GM12878 (cell line): Measurements from ENCODE around the gene NUP62. TPM values are rescaled to one million over a fixed set of nuclear protein-coding genes. Genes with fewer than 3 reads are reported as not detected.

Source experiments
- BHLHE40 ChIP-seq, 2 experiments: fragments of 450-650 bp in 1 of 2; IDR thresholded peaks; 2 replicates each; pipeline ENCODE4 v1.6.1; 2011 to 2017; ENCODE audit warnings: low read depth in 2 of 2, borderline replicate concordance in 1 of 2, improper control_type of control experiment in 1 of 2, low read length in 1 of 2, mild to moderate bottlenecking in 1 of 2
- BMI1 ChIP-seq: fragments of 450-650 bp; IDR thresholded peaks from 2 replicates; pipeline ENCODE4 v1.6.1; 2016; ENCODE audit warnings: mild to moderate bottlenecking, moderate library complexity, borderline replicate concordance
- CBX5 ChIP-seq: sonication (generic); IDR thresholded peaks from 2 replicates; pipeline ENCODE4 v1.6.1; 2016; ENCODE audit warnings: low read depth, moderate library complexity, mild to moderate bottlenecking, inconsistent platforms
- CUX1 ChIP-seq: IDR thresholded peaks from 2 replicates; pipeline ENCODE4 v1.6.1; 2012; ENCODE audit warnings: improper control_type of control experiment, low read depth, low read length; ENCODE audit not compliant: insufficient replicate concordance
- EP300 ChIP-seq, 2 experiments: fragments of 150-350 bp in 1 of 2; IDR thresholded peaks; 2 replicates each; pipeline ENCODE4 v1.6.1; 2011 to 2012; ENCODE audit warnings: low read depth in 2 of 2, low read length in 2 of 2, borderline replicate concordance in 1 of 2, improper control_type of control experiment in 1 of 2, inconsistent platforms in 1 of 2; ENCODE audit not compliant: control insufficient read depth in 1 of 2
- FOS ChIP-seq: IDR thresholded peaks from 3 replicates; pipeline ENCODE4 v1.6.1; 2011; ENCODE audit warnings: borderline replicate concordance; ENCODE audit not compliant: insufficient read length; ENCODE audit errors: extremely low read depth
- HDAC2 ChIP-seq: fragments of 200-600 bp; sonication (generic); IDR thresholded peaks from 2 replicates; pipeline ENCODE4 v1.6.1; 2017
- MAX ChIP-seq: IDR thresholded peaks from 2 replicates; pipeline ENCODE4 v1.6.1; 2012; ENCODE audit warnings: low read depth, low read length, improper control_type of control experiment
- NR2C2 ChIP-seq: IDR thresholded peaks from 2 replicates; pipeline ENCODE4 v1.6.1; 2011; ENCODE audit warnings: borderline replicate concordance, low read depth; ENCODE audit not compliant: control insufficient read depth, insufficient read length
- PKNOX1 ChIP-seq: fragments of 450-650 bp; IDR thresholded peaks from 2 replicates; pipeline ENCODE4 v1.6.1; 2016; ENCODE audit warnings: mild to moderate bottlenecking
- RB1 ChIP-seq: fragments of 450-650 bp; formaldehyde crosslinking; IDR thresholded peaks from 2 replicates; pipeline ENCODE4 v1.6.1; 2017; ENCODE audit warnings: mild to moderate bottlenecking, borderline replicate concordance
- RELB ChIP-seq: fragments of 450-650 bp; IDR thresholded peaks from 2 replicates; pipeline ENCODE4 v1.6.1; 2017; ENCODE audit warnings: low read depth, mild to moderate bottlenecking, moderate library complexity
- RFX5 ChIP-seq: IDR thresholded peaks from 2 replicates; pipeline ENCODE4 v1.6.1; 2011; ENCODE audit warnings: low read depth, low read length, improper control_type of control experiment
- SIX5 ChIP-seq: IDR thresholded peaks from 2 replicates; pipeline ENCODE4 v1.6.1; 2011; ENCODE audit warnings: mild to moderate bottlenecking, low read depth, low read length, moderate library complexity; ENCODE audit not compliant: severe bottlenecking
- SUZ12 ChIP-seq: fragments of 200-600 bp; sonication (generic); IDR thresholded peaks from one replicate; pipeline ENCODE4 v1.6.1; 2018; ENCODE audit warnings: antibody characterized with exemption, mild to moderate bottlenecking; ENCODE audit not compliant: unreplicated experiment
- ZNF687 ChIP-seq: fragments of 450-650 bp; IDR thresholded peaks from 2 replicates; pipeline ENCODE4 v1.6.1; 2017; ENCODE audit warnings: mild to moderate bottlenecking, moderate library complexity
- polyA plus RNA-seq, 11 experiments: library from polyadenylated mRNA; depleted of rRNA in 4 of 11; unstranded in 6 of 11; stranded (reverse) in 5 of 11; fragments of >200 nt; fragmentation: Nextera tagmentation in 4 of 11; fragmentation: Illumina TruSeq in 1 of 11; extraction: Ambion mirVana in 4 of 11; extraction: Trizol in 1 of 11; gene quantifications; 1 replicate in 1 of 11; 2 replicates in 10 of 11; pipeline versions ENCODE4 v1.2.1 to v1.2.3, GENCODE V29; 2011 to 2016; ENCODE audit warnings: inconsistent platforms in 2 of 11, missing spikeins in 2 of 11, low read depth in 1 of 11
- total RNA-seq, 4 experiments: library from RNA; depleted of rRNA in 3 of 4; stranded (reverse); fragments of >200 nt in 3 of 4; fragmentation: Illumina TruSeq in 1 of 4; extraction: Trizol in 1 of 4; gene quantifications; 2 replicates each; pipeline versions ENCODE4 v1.2.1 to v1.2.3, GENCODE V29; 2013 to 2021

Gene NUP62
- total and polyA plus RNA-seq, 10 of the 15 experiments (the other 5 are each of a cell fraction or from before 2014, with no cell fraction given): 19.5 to 110 (median 66.9) TPM

GRCh38 chr19:49895566-49896297 lies 33.6 kb downstream of the NUP62 start (continued):
- TF ChIP-seq BMI1: no peak
- no peak for TF ChIP-seq CUX1
- TF ChIP-seq SIX5: no peak
- peak in 1 of 2 experiments; percentile 3; a peak in 1 of 4 replicates for TF ChIP-seq BHLHE40 (IDR thresholded peaks at IDR 0.05; ENCODE audit: borderline replicate concordance in 1 of 2, low read depth in 2 of 2, low read length in 1 of 2)
- TF ChIP-seq RB1: no peak
- TF ChIP-seq ZNF687: peak; percentile 31; the same call in 1 of the 2 replicates
- TF ChIP-seq HDAC2: no peak
- TF ChIP-seq FOS: no peak
- no peak for TF ChIP-seq PKNOX1
- no peak for TF ChIP-seq RFX5
- TF ChIP-seq EP300 (IDR thresholded peaks at IDR 0.05; ENCODE audit: borderline replicate concordance in 1 of 2, control insufficient read depth in 1 of 2, low read depth in 2 of 2, low read length in 2 of 2): no peak
- no peak for TF ChIP-seq NR2C2
- TF ChIP-seq SUZ12: no peak
- no peak for TF ChIP-seq MAX
- TF ChIP-seq CBX5: no peak
- TF ChIP-seq RELB: peak; percentile 37; the same call in 1 of the 2 replicates
